Measurements from ENCODE around the gene GLT1D1. TPM values are rescaled to one million over a fixed set of nuclear protein-coding genes. Genes with fewer than 3 reads are reported as not detected.

The GLT1D1 gene
- total RNA-seq, 4 donors from 2014 or later = 0.19 to 0.75 (median 0.62) TPM; not detected in 1

- no peaks in the 10 kb centered on the region for H3K4me1 ChIP-seq
- intact Hi-C loops (cut with DNase I) = no loop called here
- no peaks in the 10 kb centered on the region for H3K27me3 ChIP-seq
- TF ChIP-seq CTCF (IDR thresholded peaks at IDR 0.05) = no peak
- TF ChIP-seq POLR2A (IDR thresholded peaks at IDR 0.05) = no peak
- no peak for DNase-seq
- WGBS, 2 donors = 35 to 54% methylated on average over 4 of the region's 4 CpGs
- no peaks in the 10 kb centered on the region for H3K36me3 ChIP-seq
- H3K27ac ChIP-seq = no peak overlapping the region
- H3K9me3 ChIP-seq = no peaks in the 10 kb centered on the region
- no peak overlapping the region for H3K4me3 ChIP-seq
Observed at GRCh38 chr12:128906485-128907137, 53.3 kb downstream of the GLT1D1 start.

GRCh38 chr12:128908254-128908653 is 55.0 kb downstream of the GLT1D1 start:
- no peaks in the 10 kb centered on the region for H3K27me3 ChIP-seq
- WGBS, 2 donors = 67 to 82% methylated on average over 1 of the region's 4 CpGs
- no peak for TF ChIP-seq POLR2A (IDR thresholded peaks at IDR 0.05)
- H3K9me3 ChIP-seq = no peaks in the 10 kb centered on the region
- intact Hi-C loops (cut with DNase I) = no loop called here
- H3K4me1 ChIP-seq = no peaks in the 10 kb centered on the region
- no peak overlapping the region for H3K4me3 ChIP-seq
- no peak for DNase-seq
- no peaks in the 10 kb centered on the region for H3K36me3 ChIP-seq
- H3K27ac ChIP-seq = no peak overlapping the region

- TF ChIP-seq CTCF (IDR thresholded peaks at IDR 0.05) = no peak
- TF ChIP-seq POLR2A (IDR thresholded peaks at IDR 0.05) = no peak
- no peak overlapping the region for H3K4me3 ChIP-seq
- no peaks in the 10 kb centered on the region for H3K9me3 ChIP-seq
- intact Hi-C loops (cut with DNase I) = no loop called here
- 27 to 54% methylated on average over 1 of the region's 1 CpG for WGBS, 2 donors
- no peaks in the 10 kb centered on the region for H3K4me1 ChIP-seq
- H3K36me3 ChIP-seq = no peaks in the 10 kb centered on the region
- H3K27ac ChIP-seq = no peak overlapping the region
- H3K27me3 ChIP-seq = no peaks in the 10 kb centered on the region
- DNase-seq = no peak
Observed at GRCh38 chr12:128909653-128910052, 56.4 kb downstream of the GLT1D1 start.

- H3K36me3 ChIP-seq = no peaks in the 10 kb centered on the region
- intact Hi-C loops (cut with DNase I) = no loop called here
- TF ChIP-seq CTCF (IDR thresholded peaks at IDR 0.05) = no peak
- TF ChIP-seq POLR2A (IDR thresholded peaks at IDR 0.05) = no peak
- H3K4me1 ChIP-seq = no peaks in the 10 kb centered on the region
- H3K27me3 ChIP-seq = no peaks in the 10 kb centered on the region
- no peaks in the 10 kb centered on the region for H3K9me3 ChIP-seq
- 90% methylated on average over 9 to 10 of the region's 10 CpGs for WGBS, 2 donors
- no peak overlapping the region for H3K4me3 ChIP-seq
- H3K27ac ChIP-seq = no peak overlapping the region
- DNase-seq = no peak
Observed at GRCh38 chr12:128910629-128911028, 57.4 kb downstream of the GLT1D1 start.

GRCh38 chr12:128911861-128912260 is 58.6 kb downstream of the GLT1D1 start:
- intact Hi-C loops (cut with DNase I) = no loop called here
- Histone ChIP-seq H3K36me3 (no peaks in the 10 kb centered on the region), H3K4me3 (no peak overlapping the region), H3K27ac (no peak overlapping the region), H3K27me3 (no peaks in the 10 kb centered on the region), H3K9me3 (no peaks in the 10 kb centered on the region), H3K4me1 (no peaks in the 10 kb centered on the region)
- 39 to 46% methylated on average over 5 of the region's 5 CpGs for WGBS, 2 donors
- TF ChIP-seq CTCF (IDR thresholded peaks at IDR 0.05) (no peak), POLR2A (IDR thresholded peaks at IDR 0.05) (no peak)
- DNase-seq = no peak

All from esophagus squamous epithelium (tissue), 5 donors.